Neuronal stem cell (in vitro differentiated cells): ENCODE measurements around the gene BICDL1.

Source experiments
- DNase-seq: peaks from one replicate; pipeline ENCODE4 v3.0.0-alpha.2; 2013; ENCODE audit warnings: low spot score
- H2AFZ ChIP-seq: one replicate; pipeline ENCODE4 v1.6.1; 2013; ENCODE audit warnings: mild to moderate bottlenecking, low read length, inconsistent platforms
- H2AK5ac ChIP-seq: 2 replicates; pipeline ENCODE4 v1.6.1; 2013; ENCODE audit warnings: low read depth, mild to moderate bottlenecking, inconsistent platforms, low read length, moderate library complexity, mixed read lengths
- H2BK120ac ChIP-seq: 2 replicates; pipeline ENCODE4 v1.6.1; 2013; ENCODE audit warnings: low read depth, mild to moderate bottlenecking, inconsistent platforms, low read length, moderate library complexity, mixed read lengths
- H2BK12ac ChIP-seq: one replicate; pipeline ENCODE4 v1.6.1; 2013; ENCODE audit warnings: low read length, inconsistent platforms
- H2BK15ac ChIP-seq: 2 replicates; pipeline ENCODE4 v1.6.1; 2013; ENCODE audit warnings: mild to moderate bottlenecking, low read length, inconsistent platforms, mixed read lengths
- H2BK5ac ChIP-seq: one replicate; pipeline ENCODE4 v1.6.1; 2013; ENCODE audit warnings: inconsistent platforms, mild to moderate bottlenecking, low read length, moderate library complexity
- H3K14ac ChIP-seq: one replicate; pipeline ENCODE4 v1.6.1; 2013; ENCODE audit warnings: low read length, inconsistent platforms
- H3K18ac ChIP-seq: 2 replicates; pipeline ENCODE4 v1.6.1; 2013; ENCODE audit warnings: low read length, inconsistent platforms
- H3K23ac ChIP-seq: 2 replicates; pipeline ENCODE4 v1.6.1; 2013; ENCODE audit warnings: low read depth, mild to moderate bottlenecking, mixed read lengths, low read length, inconsistent platforms; ENCODE audit not compliant: poor library complexity
- H3K27ac ChIP-seq: replicated peaks from 3 replicates; pipeline ENCODE4 v1.5.1; 2013; ENCODE audit warnings: low read length, inconsistent platforms
- H3K27me3 ChIP-seq, 3 experiments: 2 replicates each; pipeline ENCODE4 v1.6.1; 2013; ENCODE audit warnings: low read length in 3 of 3, mild to moderate bottlenecking in 2 of 3, inconsistent platforms in 1 of 3, low read depth in 1 of 3, mixed read lengths in 1 of 3, moderate library complexity in 1 of 3; ENCODE audit not compliant: control insufficient read depth in 3 of 3, insufficient read depth in 3 of 3
- H3K36me3 ChIP-seq, 2 donors: replicated peaks in 1 of 2; 2 replicates each; pipeline ENCODE4 v1.6.1; 2013; ENCODE audit warnings: low read length in 2 of 2; ENCODE audit not compliant: control insufficient read depth in 2 of 2, insufficient read depth in 2 of 2
- H3K4ac ChIP-seq: 2 replicates; pipeline ENCODE4 v1.6.1; 2013; ENCODE audit warnings: inconsistent platforms, mild to moderate bottlenecking, low read length, moderate library complexity
- H3K4me1 ChIP-seq, 2 donors: 1 replicate in 1 of 2; 2 replicates in 1 of 2; pipeline ENCODE4 v1.6.1; 2013; ENCODE audit warnings: low read length in 2 of 2, low read depth in 1 of 2; ENCODE audit not compliant: control insufficient read depth in 2 of 2, insufficient read depth in 1 of 2
- H3K4me2 ChIP-seq: one replicate; pipeline ENCODE4 v1.6.1; 2013; ENCODE audit warnings: mild to moderate bottlenecking, low read length, inconsistent platforms; ENCODE audit not compliant: insufficient read depth, poor library complexity, severe bottlenecking
- H3K4me3 ChIP-seq, 2 donors: 2 replicates each; pipeline ENCODE4 v1.5.1; 2013; ENCODE audit warnings: low read length in 2 of 2, mild to moderate bottlenecking in 2 of 2, inconsistent platforms in 1 of 2, moderate library complexity in 1 of 2
- H3K79me1 ChIP-seq: one replicate; pipeline ENCODE4 v1.6.1; 2013; ENCODE audit warnings: low read depth, mild to moderate bottlenecking, inconsistent platforms, low read length, moderate library complexity
- H3K9ac ChIP-seq: one replicate; pipeline ENCODE4 v1.6.1; 2013; ENCODE audit warnings: mild to moderate bottlenecking, low read depth, low read length, inconsistent platforms; ENCODE audit not compliant: poor library complexity
- H3K9me3 ChIP-seq, 2 donors: replicated peaks in 1 of 2; 2 replicates each; pipeline versions ENCODE3 to v1.6.1; 2013; ENCODE audit warnings: low read length in 2 of 2, mild to moderate bottlenecking in 2 of 2, inconsistent platforms in 1 of 2, low read depth in 1 of 2, mixed read lengths in 1 of 2, moderate library complexity in 1 of 2; ENCODE audit not compliant: control insufficient read depth in 2 of 2, insufficient read depth in 1 of 2
- H4K8ac ChIP-seq: one replicate; pipeline ENCODE4 v1.6.1; 2013; ENCODE audit warnings: low read depth, mild to moderate bottlenecking, inconsistent platforms, low read length, moderate library complexity
- H4K91ac ChIP-seq: one replicate; pipeline ENCODE4 v1.6.1; 2013; ENCODE audit warnings: low read length, low read depth, mild to moderate bottlenecking, inconsistent platforms; ENCODE audit not compliant: poor library complexity
- WGBS, 2 donors: extraction: QIAGEN DNeasy Blood & Tissue Kit; methylation state at CpG; one replicate each; pipeline ENCODE4 v1.1.7; 2013; ENCODE audit warnings: missing lambda C conversion rate in 2 of 2, mixed read lengths in 1 of 2; ENCODE audit not compliant: insufficient read length in 2 of 2, insufficient replicate concordance in 1 of 2; ENCODE audit errors: extremely low coverage in 2 of 2; 5-methylcytosine and 5-hydroxymethylcytosine counted together

BICDL1 gene

GRCh38 chr12:120103371-120103770 lies 114.3 kb downstream of the BICDL1 start:
- no CpG with 5 or more reads among the region's 13 CpGs for WGBS, 2 donors
- H2BK5ac ChIP-seq: no peak overlapping the region

GRCh38 chr12:120106151-120106550 lies 117.1 kb downstream of the BICDL1 start:
- Histone ChIP-seq H2BK5ac (no peak overlapping the region), H3K27me3 (no peaks in the 10 kb centered on the region), H2AFZ (no peak overlapping the region), H3K14ac (no peak overlapping the region), H3K23ac (no peak overlapping the region), H3K4ac (no peak overlapping the region), H3K9ac (no peak overlapping the region), H2AK5ac (no peak overlapping the region), H3K9me3 (no peaks in the 10 kb centered on the region), H3K27ac (no peak overlapping the region), H2BK15ac (no peak overlapping the region), H3K18ac (no peak overlapping the region), H3K4me3 (no peak overlapping the region), H3K4me2 (no peak overlapping the region), H3K4me1 (peaks cover 0 to 3% of the 10 kb centered on the region in 2 donors), H2BK120ac (no peak overlapping the region), H2BK12ac (no peak overlapping the region), H4K91ac (no peak overlapping the region), H4K8ac (no peak overlapping the region), H3K36me3 (peaks cover 12 to 53% of the 10 kb centered on the region in 2 donors), H3K79me1 (peaks cover 24% of the 10 kb centered on the region)
- no peak for DNase-seq
- no CpG with 5 or more reads among the region's 1 CpG for WGBS, 2 donors

More at GRCh38 chr12:120103371-120103770, 114.3 kb downstream of the BICDL1 start:
- H3K4me2 ChIP-seq: no peak overlapping the region
- no peak for DNase-seq
- peaks cover 0 to 3% of the 10 kb centered on the region in 2 donors for H3K4me1 ChIP-seq
- H2BK15ac ChIP-seq: no peak overlapping the region
- no peak overlapping the region for H2BK120ac ChIP-seq
- H3K9ac ChIP-seq: peak overlapping the region; percentile 50
- H2BK12ac ChIP-seq: no peak overlapping the region
- H2AK5ac ChIP-seq: no peak overlapping the region
- H3K18ac ChIP-seq: peak overlapping the region; percentile 18
- H2AFZ ChIP-seq: no peak overlapping the region
- H4K8ac ChIP-seq: no peak overlapping the region
- H3K36me3 ChIP-seq: peaks cover 19 to 75% of the 10 kb centered on the region in 2 donors
- no peak overlapping the region for H4K91ac ChIP-seq
- no peak overlapping the region for H3K23ac ChIP-seq
- H3K27ac ChIP-seq: no peak overlapping the region
- no peak overlapping the region for H3K14ac ChIP-seq
- no peaks in the 10 kb centered on the region for H3K9me3 ChIP-seq
- H3K4me3 ChIP-seq: no peak overlapping the region
- H3K4ac ChIP-seq: no peak overlapping the region
- peaks cover 19% of the 10 kb centered on the region for H3K79me1 ChIP-seq
- H3K27me3 ChIP-seq: no peaks in the 10 kb centered on the region

GRCh38 chr12:120109570-120110267 lies 120.7 kb downstream of the BICDL1 start:
- H2AK5ac ChIP-seq: peak overlapping the region; percentile 54
- H3K79me1 ChIP-seq: peaks cover 14% of the 10 kb centered on the region
- H4K8ac ChIP-seq: no peak overlapping the region
- DNase-seq: no peak
- no peak overlapping the region for H3K14ac ChIP-seq
- H3K4me1 ChIP-seq: peaks cover 0 to 3% of the 10 kb centered on the region in 2 donors
- no peak overlapping the region for H3K4me3 ChIP-seq
- H3K9ac ChIP-seq: no peak overlapping the region
- H2AFZ ChIP-seq: no peak overlapping the region
- H2BK15ac ChIP-seq: no peak overlapping the region
- no peaks in the 10 kb centered on the region for H3K9me3 ChIP-seq
- no peak overlapping the region for H4K91ac ChIP-seq
- peak overlapping the region; percentile 23 for H3K23ac ChIP-seq
- H2BK5ac ChIP-seq: peak overlapping the region; percentile 28
- H3K18ac ChIP-seq: no peak overlapping the region
- H2BK120ac ChIP-seq: no peak overlapping the region
- no peak overlapping the region for H3K27ac ChIP-seq
- H3K27me3 ChIP-seq: no peaks in the 10 kb centered on the region
- no peak overlapping the region for H3K4me2 ChIP-seq
- H2BK12ac ChIP-seq: no peak overlapping the region
- H3K36me3 ChIP-seq: peaks cover 7 to 39% of the 10 kb centered on the region in 2 donors
- no CpG with 5 or more reads among the region's 10 CpGs for WGBS, 2 donors
- H3K4ac ChIP-seq: no peak overlapping the region

GRCh38 chr12:120110550-120111501 lies 121.8 kb downstream of the BICDL1 start:
- Histone ChIP-seq H3K27me3 (no peaks in the 10 kb centered on the region), H2AFZ (no peak overlapping the region), H2BK120ac (no peak overlapping the region), H3K27ac (no peak overlapping the region), H2BK15ac (no peak overlapping the region), H3K4me1 (peaks cover under 1 to 2% of the 10 kb centered on the region in 2 donors), H3K4me3 (no peak overlapping the region), H3K4ac (no peak overlapping the region), H2BK12ac (no peak overlapping the region), H3K9ac (no peak overlapping the region), H3K36me3 (peaks cover 7 to 42% of the 10 kb centered on the region in 2 donors), H4K91ac (no peak overlapping the region), H3K23ac (peak overlapping the region; percentile 5), H2AK5ac (no peak overlapping the region), H3K18ac (no peak overlapping the region), H3K4me2 (no peak overlapping the region), H3K79me1 (peaks cover 14% of the 10 kb centered on the region), H3K14ac (no peak overlapping the region), H2BK5ac (no peak overlapping the region), H3K9me3 (no peaks in the 10 kb centered on the region), H4K8ac (no peak overlapping the region)
- no peak for DNase-seq
- no CpG with 5 or more reads among the region's 26 CpGs for WGBS, 2 donors
